Right renal cortex interstitium (tissue), 3 donors: ENCODE measurements around the gene LYRM1. TPM values are rescaled to one million over a fixed set of nuclear protein-coding genes. Genes with fewer than 3 reads are reported as not detected.

Experiments used
- DNase-seq, 3 donors: peaks; one replicate each; pipeline ENCODE4 v3.0.0-alpha.2; 2013; ENCODE audit warnings: low read depth in 3 of 3, low spot score in 2 of 3
- polyA plus RNA-seq, 3 donors: library from polyadenylated mRNA; unstranded; fragments of 120-200 nt; gene quantifications; one replicate each; pipeline ENCODE4 v1.2.1, GENCODE V29; 2013; ENCODE audit not compliant: insufficient read length in 3 of 3

LYRM1 gene
- polyA plus RNA-seq, 3 donors = 49.8 to 50.6 (median 50.0) TPM

- DNase-seq = no peak
These were observed 481 bp downstream of the LYRM1 start for GRCh38 chr16:20901068-20901435.

GRCh38 chr16:20901436-20902112 lies 1.0 kb downstream of the LYRM1 start:
- no peak for DNase-seq

GRCh38 chr16:20902426-20902825 lies 1.9 kb downstream of the LYRM1 start:
- DNase-seq = no peak

- no peak for DNase-seq
These were observed 2.7 kb downstream of the LYRM1 start for GRCh38 chr16:20903116-20903898.

GRCh38 chr16:20903899-20904506 lies 3.4 kb downstream of the LYRM1 start:
- DNase-seq = no peak

GRCh38 chr16:20904507-20905081 lies 4.0 kb downstream of the LYRM1 start:
- no peak for DNase-seq

- no peak for DNase-seq
These were observed 5.0 kb downstream of the LYRM1 start for GRCh38 chr16:20905576-20905975.

DNA sequence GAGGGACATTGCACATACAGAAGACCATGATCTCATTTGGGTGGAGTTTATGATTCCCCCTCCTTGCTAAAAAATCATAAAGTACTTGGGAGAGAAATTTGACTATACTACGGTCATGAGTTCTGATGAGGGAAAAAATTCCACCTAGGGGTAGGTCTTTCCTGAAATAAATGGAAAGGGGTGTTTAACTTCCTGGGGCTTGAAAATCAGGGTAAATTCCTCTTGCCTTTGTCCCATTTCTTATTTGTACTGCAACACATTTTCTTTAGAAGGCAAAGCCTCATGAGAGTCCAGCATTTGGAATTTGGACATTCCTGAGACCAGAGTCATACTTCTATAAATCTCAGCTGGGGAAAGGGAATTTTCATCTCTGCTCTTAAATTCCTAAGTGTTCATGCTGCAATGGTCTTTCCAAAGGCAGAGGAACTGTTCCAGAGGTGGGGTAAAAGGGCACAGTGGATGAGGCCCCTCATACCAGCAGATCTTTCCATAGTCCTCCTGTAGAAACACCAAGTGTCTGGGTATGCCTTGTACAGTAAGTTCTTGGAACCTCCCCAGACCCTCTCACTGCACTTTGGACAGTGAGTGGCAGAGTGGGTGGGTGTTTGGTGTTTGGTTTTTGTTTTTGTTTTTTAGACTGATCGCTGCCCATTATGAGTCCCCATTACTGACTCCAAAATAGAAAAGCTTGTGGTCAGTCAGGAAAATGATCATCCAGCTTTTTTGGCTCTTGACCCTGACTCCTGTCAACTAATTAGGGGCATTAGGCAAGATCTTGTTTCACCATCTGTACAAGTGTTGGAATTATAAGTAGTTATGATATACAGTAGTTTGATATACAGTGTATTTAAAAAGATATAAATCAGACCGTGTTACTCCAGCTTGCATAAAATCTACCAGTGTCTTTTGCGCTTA lies 6.0 kb downstream of the LYRM1 start:
- DNase-seq = no peak

DNA sequence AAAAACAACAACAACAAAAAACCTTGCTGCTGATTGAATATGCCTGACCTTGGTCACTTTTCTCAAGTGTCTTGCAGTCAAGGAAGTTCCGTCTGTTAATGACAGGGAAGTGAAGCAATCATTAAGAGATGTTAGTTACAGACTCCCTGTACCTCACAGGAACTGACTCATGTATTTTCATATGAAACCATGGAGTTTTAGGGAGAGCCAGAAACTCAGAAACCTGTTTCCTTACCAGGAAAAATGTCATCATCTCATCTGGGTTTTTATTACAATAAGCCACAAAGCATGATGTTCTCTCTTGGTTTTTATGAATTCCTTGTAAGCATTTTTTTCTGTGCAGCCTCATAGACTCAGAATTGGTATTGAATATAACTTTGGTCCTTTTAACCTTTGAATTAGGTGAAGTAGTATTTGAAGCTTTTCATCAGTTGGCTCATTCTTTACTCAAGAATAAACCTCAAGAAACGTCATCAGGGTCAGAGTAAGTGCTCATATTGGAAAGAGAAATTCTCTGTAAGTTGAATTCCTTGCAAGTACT lies 10.3 kb downstream of the LYRM1 start:
- DNase-seq = no peak

DNA sequence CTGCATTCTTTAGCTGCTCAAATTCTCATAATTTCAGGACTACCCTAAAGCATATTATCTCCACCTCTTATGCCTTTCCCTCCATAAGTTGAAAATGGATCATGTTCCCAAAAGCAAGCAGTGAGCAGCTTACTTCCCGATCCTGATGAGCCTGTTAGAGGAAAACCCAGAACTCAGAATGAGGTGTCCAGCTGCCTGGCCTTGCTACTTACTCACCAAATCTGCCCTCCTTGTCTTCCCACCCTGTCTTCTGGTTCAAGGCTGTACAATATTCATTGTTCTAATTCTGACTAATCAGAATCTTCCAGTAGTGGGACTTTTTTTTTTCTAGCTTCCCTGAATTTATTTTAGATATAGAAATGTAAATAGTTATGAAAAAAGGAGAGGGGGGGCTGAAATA lies 10.8 kb downstream of the LYRM1 start:
- no peak for DNase-seq

DNA sequence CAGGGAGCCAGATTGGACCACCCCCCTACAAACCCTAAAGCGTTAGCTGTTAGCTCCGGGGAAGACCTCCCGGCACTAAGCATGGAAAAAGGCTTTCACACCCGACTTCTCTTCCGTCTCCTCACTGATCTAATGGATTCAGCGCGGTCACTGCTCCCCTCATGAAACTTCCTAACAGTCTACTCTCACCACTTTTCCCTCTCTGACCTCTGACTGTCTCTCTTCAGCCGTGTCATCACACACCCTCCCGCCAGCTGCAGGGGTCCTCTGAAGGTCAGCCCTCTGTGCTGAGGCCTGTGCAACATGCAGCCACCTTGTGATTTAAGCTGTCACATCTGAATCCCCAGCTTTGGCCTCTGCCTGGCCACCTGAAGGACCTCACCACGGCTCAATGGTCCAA lies 15.7 kb downstream of the LYRM1 start:
- no peak for DNase-seq

DNA sequence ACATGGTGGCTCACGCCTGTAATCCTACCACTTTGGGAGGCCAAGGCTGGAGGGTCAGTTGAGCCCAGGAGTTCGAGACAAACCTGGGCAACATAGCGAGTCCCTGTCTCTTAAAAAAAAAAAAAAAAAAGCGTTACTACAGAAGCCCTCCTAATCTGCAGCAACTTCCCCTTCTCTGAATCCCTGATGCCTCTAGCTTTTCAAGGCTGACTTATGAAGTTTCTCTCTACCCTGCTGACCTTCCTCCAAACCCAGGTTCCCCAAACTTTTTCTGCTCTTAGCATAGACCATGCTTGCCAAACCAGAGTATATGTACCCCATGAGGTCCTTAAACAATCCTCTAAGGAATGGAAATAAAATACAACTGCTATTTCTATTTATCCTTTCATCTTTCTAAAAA lies 16.4 kb downstream of the LYRM1 start:
- DNase-seq = no peak

DNA sequence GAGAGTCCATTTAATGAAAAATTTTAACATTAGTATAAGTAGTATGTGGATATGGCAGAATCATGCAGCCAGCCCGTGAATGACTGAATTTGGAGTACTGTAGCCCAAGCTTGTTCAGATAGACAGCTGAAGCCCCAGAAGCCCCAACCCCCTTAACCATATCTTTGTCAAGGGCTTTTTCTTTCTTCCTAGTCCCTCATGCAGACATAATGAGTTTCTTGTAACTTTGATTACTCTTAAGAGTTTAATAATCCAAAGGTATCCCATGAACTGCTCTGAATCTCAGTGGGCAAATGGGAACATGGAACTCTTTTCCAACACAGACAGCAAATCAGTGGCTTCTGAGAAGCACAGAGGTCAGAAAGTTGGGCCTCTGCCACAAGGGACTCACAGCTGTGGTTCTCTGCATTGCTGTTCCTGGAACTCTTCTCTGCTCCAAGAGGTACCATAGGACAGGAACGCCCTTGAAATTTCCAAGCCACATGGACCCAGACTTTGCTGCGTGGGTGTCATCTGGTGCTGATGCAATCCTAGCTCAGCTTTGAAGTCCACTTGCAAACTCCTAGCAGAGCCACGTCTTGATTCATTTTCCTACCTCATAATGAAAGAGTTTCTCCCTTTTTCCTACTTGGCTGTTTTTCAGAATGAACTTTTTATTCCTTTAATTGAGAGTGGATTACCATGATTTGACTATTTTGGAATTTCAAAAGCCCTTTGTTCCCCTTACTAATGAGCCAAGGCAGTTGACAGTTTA lies 18.1 kb downstream of the LYRM1 start:
- DNase-seq = no peak

DNA sequence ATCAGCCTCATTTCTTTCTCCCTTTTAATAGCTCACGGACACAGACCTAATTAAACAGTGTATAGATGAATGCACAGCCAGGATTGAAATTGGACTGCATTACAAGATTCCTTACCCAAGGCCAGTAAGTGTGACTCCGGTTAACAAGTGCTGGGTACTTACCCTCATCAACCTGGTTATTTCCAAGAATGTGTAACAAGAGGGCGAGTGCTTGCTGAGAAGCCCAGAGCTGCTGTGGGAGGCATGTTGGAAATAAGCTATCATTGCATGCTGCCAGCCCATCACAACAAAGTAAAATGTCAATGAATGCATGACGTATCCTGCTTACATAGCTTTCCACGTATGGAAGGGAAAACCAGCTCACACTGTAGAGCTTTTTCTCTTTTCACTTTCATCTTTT lies 19.5 kb downstream of the LYRM1 start:
- no peak for DNase-seq

DNA sequence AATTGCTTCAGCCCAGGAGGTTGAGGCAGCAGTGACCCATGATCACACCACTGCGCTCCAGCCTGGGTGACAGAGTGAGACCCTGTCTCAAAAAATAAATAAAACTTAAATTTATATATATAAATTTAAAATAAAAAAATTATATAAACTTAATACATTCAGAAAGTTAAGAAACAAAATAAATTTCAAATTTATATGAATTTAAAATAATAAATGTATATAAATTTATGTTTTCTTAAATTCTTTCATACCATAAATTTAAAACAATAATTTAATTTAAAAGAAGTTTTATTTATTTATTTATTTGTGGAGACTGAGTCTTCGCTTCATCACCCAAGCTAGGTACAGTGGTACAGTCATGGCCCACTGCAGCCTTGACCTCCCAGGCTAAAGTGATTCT lies 20.2 kb downstream of the LYRM1 start:
- DNase-seq = no peak

GRCh38 chr16:20923876-20924275 lies 23.3 kb downstream of the LYRM1 start:
- DNase-seq = no peak

DNA sequence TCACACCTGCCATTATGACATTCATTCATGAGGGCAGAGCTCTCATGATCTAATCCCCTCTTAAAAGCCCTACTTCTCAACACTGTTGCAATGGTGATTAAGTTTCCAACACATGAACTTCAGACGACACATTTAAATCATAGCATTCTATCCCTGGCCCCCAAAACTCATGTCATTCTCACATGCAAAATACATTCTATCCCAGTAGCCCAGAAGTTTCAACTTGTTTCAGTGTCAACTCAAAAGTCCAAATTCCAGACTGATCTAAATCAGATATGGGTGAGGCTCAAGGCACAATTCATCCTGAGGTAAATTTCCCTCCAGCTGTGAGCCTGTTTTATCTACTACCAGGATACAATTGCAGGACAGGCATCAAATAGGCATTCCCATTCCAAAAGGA lies 25.2 kb downstream of the LYRM1 start:
- no peak for DNase-seq

- no peak for DNase-seq
These were observed 28.3 kb downstream of the LYRM1 start for GRCh38 chr16:20928774-20929411.
